Brain microvascular endothelial cell (primary cell): ENCODE results near the gene TNNT2.

Source experiments
- DNase-seq: peaks from one replicate; pipeline ENCODE4 v3.0.0-alpha.2; 2020
- H3K27ac ChIP-seq: fragments of 250-450 bp; sonication (Bioruptor Pico); 2 replicates; pipeline ENCODE4 v1.5.1; 2020; ENCODE audit warnings: mild to moderate bottlenecking, moderate library complexity
- H3K27me3 ChIP-seq: fragments of 250-450 bp; sonication (Bioruptor Pico); replicated peaks from 2 replicates; pipeline ENCODE4 v1.5.1; 2020; ENCODE audit warnings: mild to moderate bottlenecking
- H3K36me3 ChIP-seq: fragments of 250-450 bp; sonication (Bioruptor Pico); replicated peaks from 2 replicates; pipeline ENCODE4 v1.5.1; 2020; ENCODE audit warnings: mild to moderate bottlenecking
- H3K4me3 ChIP-seq: 2 replicates; pipeline ENCODE4 v1.5.1; 2011; ENCODE audit warnings: low read depth, mild to moderate bottlenecking, control low read depth, low read length, moderate library complexity
- CTCF ChIP-seq: IDR thresholded peaks from 2 replicates; pipeline ENCODE4 v1.5.1; 2011; ENCODE audit warnings: low read depth, mild to moderate bottlenecking, moderate library complexity, low read length, control low read depth, inconsistent platforms; ENCODE audit errors: missing control alignments
- in situ Hi-C: cut with HindIII; loops from 2 replicates; pipeline ENCODE4 v1.10.0; 2017; ENCODE audit warnings: low sequenced_read_pairs, low pct_ligation_motif_present

TNNT2 gene

GRCh38 chr1:201403359-201403758, 25.9 kb upstream of the TNNT2 start:
- no peak for TF ChIP-seq CTCF
- Histone ChIP-seq H3K4me3 (no peak overlapping the region), H3K27ac (no peak overlapping the region), H3K36me3 (no peaks in the 10 kb centered on the region), H3K27me3 (peaks cover 39% of the 10 kb centered on the region)
- DNase-seq: no peak
- in situ Hi-C loops: no loop called here

- in situ Hi-C loops: no loop called here
- DNase-seq: no peak
- no peak overlapping the region for H3K27ac ChIP-seq
- H3K27me3 ChIP-seq: peaks cover 49% of the 10 kb centered on the region
- no peaks in the 10 kb centered on the region for H3K36me3 ChIP-seq
- TF ChIP-seq CTCF: no peak
- no peak overlapping the region for H3K4me3 ChIP-seq
Observed at GRCh38 chr1:201401700-201402099, 24.2 kb upstream of the TNNT2 start.

- Histone ChIP-seq H3K27me3 (peaks cover 50% of the 10 kb centered on the region), H3K4me3 (no peak overlapping the region), H3K27ac (no peak overlapping the region), H3K36me3 (no peaks in the 10 kb centered on the region)
- in situ Hi-C loops: no loop called here
- no peak for DNase-seq
- TF ChIP-seq CTCF: no peak
Observed at GRCh38 chr1:201400852-201401230, 23.4 kb upstream of the TNNT2 start.

- Histone ChIP-seq H3K36me3 (no peaks in the 10 kb centered on the region), H3K27ac (no peak overlapping the region), H3K27me3 (peaks cover 50% of the 10 kb centered on the region), H3K4me3 (no peak overlapping the region)
- no peak for DNase-seq
- in situ Hi-C loops: no loop called here
- no peak for TF ChIP-seq CTCF
Observed at GRCh38 chr1:201400212-201400851, 22.9 kb upstream of the TNNT2 start.

- Histone ChIP-seq H3K36me3 (no peaks in the 10 kb centered on the region), H3K27ac (no peak overlapping the region), H3K4me3 (no peak overlapping the region), H3K27me3 (peaks cover 48% of the 10 kb centered on the region)
- in situ Hi-C loops: no loop called here
- no peak for TF ChIP-seq CTCF
- no peak for DNase-seq
Observed at GRCh38 chr1:201399352-201400126, 22.1 kb upstream of the TNNT2 start.

- H3K27me3 ChIP-seq: peaks cover 48% of the 10 kb centered on the region
Observed at GRCh38 chr1:201399018-201399351, 21.5 kb upstream of the TNNT2 start, which contains the start of gene LAD1. Gene LAD1, minus strand, starts transcription at chr1:201399324. Its CDS starts 18 bp downstream, at chr1:201399306.

More at GRCh38 chr1:201399018-201399351, 21.5 kb upstream of the TNNT2 start, which contains the start of gene LAD1:
- Histone ChIP-seq H3K4me3 (no peak within 1 kb of the TSS), H3K36me3 (no peaks in the 10 kb centered on the region), H3K27ac (no peak within 1 kb of the TSS)
- no peak for TF ChIP-seq CTCF
- no peak for DNase-seq
- in situ Hi-C loops: no loop called here
